SK-N-SH treated with all-trans-retinoic acid at 6 μM for 48 hours (cell line): ENCODE measurements around the gene PIGZ.

Experiments
- CREB5 ChIP-seq: fragments of 250-450 bp; sonication (Bioruptor Pico); IDR thresholded peaks from 2 replicates; pipeline ENCODE4 v1.5.1; 2020; ENCODE audit warnings: low read depth, mild to moderate bottlenecking, moderate library complexity
- ESRRG ChIP-seq: fragments of 250-450 bp; sonication (Bioruptor Pico); IDR thresholded peaks from 2 replicates; pipeline ENCODE4 v1.6.1; 2021; ENCODE audit warnings: mild to moderate bottlenecking
- ZFP3 ChIP-seq: fragments of 250-450 bp; sonication (Bioruptor Pico); IDR thresholded peaks from 2 replicates; pipeline ENCODE4 v1.5.0; 2020; ENCODE audit warnings: mild to moderate bottlenecking, moderate library complexity
- ZNF565 ChIP-seq: fragments of 450-650 bp; formaldehyde crosslinking; conservative IDR thresholded peaks from 2 replicates; pipeline ENCODE4 v1.5.0; 2020; ENCODE audit warnings: low read depth, mild to moderate bottlenecking, moderate library complexity

GRCh38 chr3:196975349-196975748 is 6.7 kb upstream of the PIGZ start:
- no peak for TF ChIP-seq ZNF565 (CRISPR knock-in tag)
- TF ChIP-seq ESRRG (CRISPR knock-in tag), result no peak
- no peak for TF ChIP-seq CREB5 (CRISPR knock-in tag)
- TF ChIP-seq ZFP3, result no peak
